ENCODE results near the gene PAX5. TPM values are rescaled to one million over a fixed set of nuclear protein-coding genes. Genes with fewer than 3 reads are reported as not detected.

The PAX5 gene
- total RNA-seq, 1 donor from 2014 or later = 1.3 TPM

- Mint-ChIP-seq H3K27ac (ENCODE audit: unreplicated experiment) (no peak overlapping the region), H3K4me1 (ENCODE audit: unreplicated experiment) (no peaks in the 10 kb centered on the region), H3K36me3 (ENCODE audit: low read depth, unreplicated experiment) (no peaks in the 10 kb centered on the region), H3K9me3 (ENCODE audit: unreplicated experiment) (no peaks in the 10 kb centered on the region), H3K4me3 (ENCODE audit: unreplicated experiment) (no peak overlapping the region), H3K27me3 (ENCODE audit: unreplicated experiment) (peaks cover 14% of the 10 kb centered on the region)
- no peak for DNase-seq (ENCODE audit: low spot score)
- TF ChIP-seq CTCF (IDR thresholded peaks at IDR 0.05; ENCODE audit: unreplicated experiment) = no peak
These were observed 96.7 kb downstream of the PAX5 start for GRCh38 chr9:36937346-36937745.

- no peak for TF ChIP-seq CTCF (IDR thresholded peaks at IDR 0.05; ENCODE audit: unreplicated experiment)
- no peaks in the 10 kb centered on the region for H3K36me3 Mint-ChIP-seq (ENCODE audit: low read depth, unreplicated experiment)
- H3K9me3 Mint-ChIP-seq (ENCODE audit: unreplicated experiment) = no peaks in the 10 kb centered on the region
- DNase-seq (ENCODE audit: low spot score) = no peak
- no peak overlapping the region for H3K4me3 Mint-ChIP-seq (ENCODE audit: unreplicated experiment)
- H3K27me3 Mint-ChIP-seq (ENCODE audit: unreplicated experiment) = peaks cover 14% of the 10 kb centered on the region
- no peaks in the 10 kb centered on the region for H3K4me1 Mint-ChIP-seq (ENCODE audit: unreplicated experiment)
- H3K27ac Mint-ChIP-seq (ENCODE audit: unreplicated experiment) = no peak overlapping the region
These were observed 97.6 kb downstream of the PAX5 start for GRCh38 chr9:36936498-36936831.

GRCh38 chr9:36935768-36936497 is 98.1 kb downstream of the PAX5 start:
- H3K4me3 Mint-ChIP-seq (ENCODE audit: unreplicated experiment) = no peak overlapping the region
- H3K36me3 Mint-ChIP-seq (ENCODE audit: low read depth, unreplicated experiment) = no peaks in the 10 kb centered on the region
- peaks cover 11% of the 10 kb centered on the region for H3K27me3 Mint-ChIP-seq (ENCODE audit: unreplicated experiment)
- no peak for TF ChIP-seq CTCF (IDR thresholded peaks at IDR 0.05; ENCODE audit: unreplicated experiment)
- no peaks in the 10 kb centered on the region for H3K9me3 Mint-ChIP-seq (ENCODE audit: unreplicated experiment)
- DNase-seq (ENCODE audit: low spot score) = no peak
- H3K27ac Mint-ChIP-seq (ENCODE audit: unreplicated experiment) = no peak overlapping the region
- H3K4me1 Mint-ChIP-seq (ENCODE audit: unreplicated experiment) = no peaks in the 10 kb centered on the region

- Mint-ChIP-seq H3K4me3 (ENCODE audit: unreplicated experiment) (no peak overlapping the region), H3K4me1 (ENCODE audit: unreplicated experiment) (no peaks in the 10 kb centered on the region), H3K36me3 (ENCODE audit: low read depth, unreplicated experiment) (no peaks in the 10 kb centered on the region), H3K27me3 (ENCODE audit: unreplicated experiment) (peaks cover 10% of the 10 kb centered on the region), H3K9me3 (ENCODE audit: unreplicated experiment) (no peaks in the 10 kb centered on the region), H3K27ac (ENCODE audit: unreplicated experiment) (no peak overlapping the region)
- DNase-seq (ENCODE audit: low spot score) = no peak
- no peak for TF ChIP-seq CTCF (IDR thresholded peaks at IDR 0.05; ENCODE audit: unreplicated experiment)
These were observed 98.7 kb downstream of the PAX5 start for GRCh38 chr9:36935332-36935731.

GRCh38 chr9:36934478-36935065 is 99.5 kb downstream of the PAX5 start:
- H3K36me3 Mint-ChIP-seq (ENCODE audit: low read depth, unreplicated experiment) = no peaks in the 10 kb centered on the region
- no peak for TF ChIP-seq CTCF (IDR thresholded peaks at IDR 0.05; ENCODE audit: unreplicated experiment)
- H3K4me3 Mint-ChIP-seq (ENCODE audit: unreplicated experiment) = no peak overlapping the region
- H3K27ac Mint-ChIP-seq (ENCODE audit: unreplicated experiment) = no peak overlapping the region
- no peaks in the 10 kb centered on the region for H3K4me1 Mint-ChIP-seq (ENCODE audit: unreplicated experiment)
- H3K9me3 Mint-ChIP-seq (ENCODE audit: unreplicated experiment) = no peaks in the 10 kb centered on the region
- peaks cover 9% of the 10 kb centered on the region for H3K27me3 Mint-ChIP-seq (ENCODE audit: unreplicated experiment)
- DNase-seq (ENCODE audit: low spot score) = no peak

All from endothelial cell (in vitro differentiated cells).